Caco-2 (cell line): ENCODE data around the gene CXCR5. TPM values are rescaled to one million over a fixed set of nuclear protein-coding genes. Genes with fewer than 3 reads are reported as not detected.

Experiments
- BruUV-seq: library from RNA; stranded (reverse); fragments of 400-500 nt; replicated peaks from 2 replicates; lab custom pipeline; 2021; lab: Mats Ljungman, UMichigan
- CTCF ChIA-PET: fragments of 300-600 bp; sonication (Branson Sonifier 250); formaldehyde crosslinking; loops from one replicate; lab custom pipeline; 2022; ENCODE audit warnings: antibody characterized with exemption; lab: Charles Lee
- POLR2A ChIA-PET: fragments of 300-600 bp; sonication (Branson Sonifier 250); formaldehyde crosslinking; loops from one replicate; lab custom pipeline; 2022; ENCODE audit warnings: antibody characterized with exemption; lab: Charles Lee
- DNase-seq, 2 experiments: peaks; one replicate each; pipeline versions ENCODE4 v3.0.0 to v3.0.0-alpha.2; 2020 to 2022
- H3K27me3 ChIP-seq: replicated peaks from 2 replicates; pipeline ENCODE4 v1.6.0; 2011; ENCODE audit warnings: low read length; ENCODE audit not compliant: control insufficient read depth, insufficient read depth
- H3K36me3 ChIP-seq: 2 replicates; pipeline ENCODE4 v1.5.1; 2011; ENCODE audit warnings: low read length; ENCODE audit not compliant: control insufficient read depth, insufficient read depth
- H3K4me1 ChIP-seq: fragments of 250-450 bp; sonication (Bioruptor Pico); 2 replicates; pipeline ENCODE4 v1.5.1; 2020; ENCODE audit warnings: mild to moderate bottlenecking
- H3K4me3 ChIP-seq: 2 replicates; pipeline ENCODE4 v1.5.1; 2011; ENCODE audit warnings: low read depth, mild to moderate bottlenecking, control low read depth, low read length
- H3K9me3 ChIP-seq: fragments of 250-450 bp; sonication (Bioruptor Pico); 2 replicates; pipeline ENCODE4 v1.5.1; 2020; ENCODE audit warnings: mild to moderate bottlenecking, moderate library complexity
- H3K27ac Mint-ChIP-seq: one replicate; pipeline ENCODE4 v1.8.0; 2022; ENCODE audit warnings: mixed read lengths; ENCODE audit not compliant: unreplicated experiment
- H3K27me3 Mint-ChIP-seq: one replicate; pipeline ENCODE4 v1.8.0; 2022; ENCODE audit warnings: mixed read lengths; ENCODE audit not compliant: insufficient read depth, unreplicated experiment
- H3K36me3 Mint-ChIP-seq: one replicate; pipeline ENCODE4 v1.8.0; 2022; ENCODE audit warnings: mild to moderate bottlenecking, mixed read lengths; ENCODE audit not compliant: insufficient read depth, unreplicated experiment
- H3K4me1 Mint-ChIP-seq: one replicate; pipeline ENCODE4 v1.8.0; 2022; ENCODE audit warnings: low read depth, mixed read lengths; ENCODE audit not compliant: unreplicated experiment
- H3K4me3 Mint-ChIP-seq: one replicate; pipeline ENCODE4 v1.8.0; 2022; ENCODE audit warnings: mild to moderate bottlenecking, moderate library complexity, mixed read lengths; ENCODE audit not compliant: unreplicated experiment
- H3K9me3 Mint-ChIP-seq: one replicate; pipeline ENCODE4 v1.8.0; 2022; ENCODE audit warnings: mixed read lengths; ENCODE audit not compliant: unreplicated experiment
- intact Hi-C: fragments of 100-400 bp; cut with micrococcal nuclease; formaldehyde crosslinking; loops from one replicate; pipeline ENCODE4 v1.10.0; 2022; ENCODE audit not compliant: unreplicated experiment
- total RNA-seq: library from RNA; stranded (reverse); gene quantifications from 2 replicates; pipeline ENCODE4 v1.2.3, GENCODE V29; 2022
- TF ChIP-seq, protein P1 (sequence below), 2 experiments: fragments of 200-600 bp in 1 of 2; IDR thresholded peaks; 1 replicate in 1 of 2; 2 replicates in 1 of 2; pipeline versions ENCODE4 v1.5.1 to v1.8.0; 2011 to 2022; ENCODE audit warnings: antibody characterized with exemption in 1 of 2, control low read depth in 1 of 2, inconsistent platforms in 1 of 2, low read depth in 1 of 2, low read length in 1 of 2, mild to moderate bottlenecking in 1 of 2, moderate library complexity in 1 of 2; ENCODE audit not compliant: insufficient read depth in 1 of 2, severe bottlenecking in 1 of 2, unreplicated experiment in 1 of 2

The CXCR5 gene
- total RNA-seq, 1 experiment from 2014 or later = not detected

DNA sequence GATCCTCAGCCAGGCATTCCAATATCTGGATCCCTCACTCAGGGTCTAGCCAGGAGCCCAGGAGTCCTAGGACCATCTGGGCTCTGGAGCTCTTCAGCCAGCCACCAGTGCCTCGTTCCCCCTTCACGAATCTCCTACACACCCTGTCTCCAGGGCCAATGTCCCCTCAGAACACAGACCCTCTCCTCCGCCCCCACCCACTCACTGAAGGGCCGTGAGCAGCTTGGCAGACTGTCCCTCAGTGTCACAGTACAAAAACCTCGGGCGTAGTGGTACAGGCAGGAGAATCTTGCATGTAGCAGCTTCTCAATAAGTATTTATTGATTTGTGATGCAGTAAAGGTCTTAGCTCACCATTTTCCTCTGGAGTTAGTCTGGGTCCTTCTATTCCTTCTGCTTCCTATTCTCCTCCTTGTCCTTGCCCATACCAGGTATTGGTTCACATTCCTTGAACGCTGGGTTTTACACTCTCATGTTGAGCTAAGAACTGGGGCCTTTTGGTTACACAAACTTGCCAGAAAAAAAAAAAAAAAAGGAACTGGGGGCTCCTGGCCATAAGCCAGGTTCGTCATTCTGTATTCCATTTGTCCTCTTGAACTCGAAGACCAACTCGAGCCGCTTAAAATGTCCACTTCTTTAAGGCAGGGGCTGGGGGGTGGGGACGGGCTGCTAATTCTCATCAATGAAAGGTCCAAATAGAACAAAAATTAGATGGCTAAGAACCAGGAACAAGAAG lies 2.3 kb downstream of the CXCR5 start:
- no peaks in the 10 kb centered on the region for H3K27me3 ChIP-seq
- H3K4me3 ChIP-seq = no peak overlapping the region
- H3K4me1 Mint-ChIP-seq = no peaks in the 10 kb centered on the region
- TF ChIP-seq, protein P1, sequence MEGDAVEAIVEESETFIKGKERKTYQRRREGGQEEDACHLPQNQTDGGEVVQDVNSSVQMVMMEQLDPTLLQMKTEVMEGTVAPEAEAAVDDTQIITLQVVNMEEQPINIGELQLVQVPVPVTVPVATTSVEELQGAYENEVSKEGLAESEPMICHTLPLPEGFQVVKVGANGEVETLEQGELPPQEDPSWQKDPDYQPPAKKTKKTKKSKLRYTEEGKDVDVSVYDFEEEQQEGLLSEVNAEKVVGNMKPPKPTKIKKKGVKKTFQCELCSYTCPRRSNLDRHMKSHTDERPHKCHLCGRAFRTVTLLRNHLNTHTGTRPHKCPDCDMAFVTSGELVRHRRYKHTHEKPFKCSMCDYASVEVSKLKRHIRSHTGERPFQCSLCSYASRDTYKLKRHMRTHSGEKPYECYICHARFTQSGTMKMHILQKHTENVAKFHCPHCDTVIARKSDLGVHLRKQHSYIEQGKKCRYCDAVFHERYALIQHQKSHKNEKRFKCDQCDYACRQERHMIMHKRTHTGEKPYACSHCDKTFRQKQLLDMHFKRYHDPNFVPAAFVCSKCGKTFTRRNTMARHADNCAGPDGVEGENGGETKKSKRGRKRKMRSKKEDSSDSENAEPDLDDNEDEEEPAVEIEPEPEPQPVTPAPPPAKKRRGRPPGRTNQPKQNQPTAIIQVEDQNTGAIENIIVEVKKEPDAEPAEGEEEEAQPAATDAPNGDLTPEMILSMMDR (IDR thresholded peaks at IDR 0.05; ENCODE audit: insufficient read depth in 1 of 2, low read depth in 1 of 2, low read length in 1 of 2, severe bottlenecking in 1 of 2, unreplicated experiment in 1 of 2) = no peak
- H3K27ac Mint-ChIP-seq = no peak overlapping the region
- DNase-seq = no peak
- intact Hi-C loops = no loop called here
- BruUV-seq = no TSS peak
- H3K4me3 Mint-ChIP-seq = no peak overlapping the region
- H3K9me3 ChIP-seq = no peaks in the 10 kb centered on the region
- no peaks in the 10 kb centered on the region for H3K27me3 Mint-ChIP-seq
- CTCF ChIA-PET = no interaction called here
- H3K4me1 ChIP-seq = 0 out of 2 replicates have a peak, but pooled peaks cover 7% of the 10 kb centered on the region
- no peaks in the 10 kb centered on the region for H3K36me3 ChIP-seq
- H3K36me3 Mint-ChIP-seq = no peaks in the 10 kb centered on the region
- H3K9me3 Mint-ChIP-seq = no peaks in the 10 kb centered on the region
- POLR2A ChIA-PET = no interaction called here

DNA sequence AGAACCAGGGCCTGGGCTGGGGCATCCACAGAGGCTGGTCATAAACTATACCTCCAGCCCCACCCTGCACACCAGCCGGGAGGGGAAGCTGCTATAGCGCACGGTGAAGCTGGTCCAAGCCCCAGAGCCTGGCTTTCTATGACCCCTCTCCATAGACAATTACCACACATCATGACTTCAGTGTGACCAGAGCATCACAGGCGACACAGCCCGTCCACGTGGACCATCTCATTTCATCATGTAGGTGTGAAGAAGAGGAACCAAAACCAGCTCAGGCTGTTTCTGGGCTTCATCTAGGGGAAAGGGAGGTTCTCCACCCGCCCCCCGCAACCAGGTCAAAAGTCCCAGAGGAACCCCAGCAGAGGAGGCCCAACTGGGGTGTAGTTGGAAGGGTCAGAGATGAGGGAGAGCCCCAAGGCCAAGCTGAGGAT lies 3.0 kb downstream of the CXCR5 start:
- TF ChIP-seq, protein P1 (IDR thresholded peaks at IDR 0.05; ENCODE audit: insufficient read depth in 1 of 2, low read depth in 1 of 2, low read length in 1 of 2, severe bottlenecking in 1 of 2, unreplicated experiment in 1 of 2) = no peak
- Mint-ChIP-seq H3K4me1 (no peaks in the 10 kb centered on the region), H3K9me3 (no peaks in the 10 kb centered on the region), H3K27me3 (no peaks in the 10 kb centered on the region), H3K27ac (no peak overlapping the region), H3K36me3 (no peaks in the 10 kb centered on the region), H3K4me3 (no peak overlapping the region)
- CTCF ChIA-PET = no interaction called here
- Histone ChIP-seq H3K27me3 (no peaks in the 10 kb centered on the region), H3K9me3 (no peaks in the 10 kb centered on the region), H3K4me3 (no peak overlapping the region), H3K4me1 (0 out of 2 replicates have a peak, but pooled peaks cover 7% of the 10 kb centered on the region), H3K36me3 (no peaks in the 10 kb centered on the region)
- POLR2A ChIA-PET = no interaction called here
- no peak for DNase-seq
- intact Hi-C loops = no loop called here
- BruUV-seq = no TSS peak

DNA sequence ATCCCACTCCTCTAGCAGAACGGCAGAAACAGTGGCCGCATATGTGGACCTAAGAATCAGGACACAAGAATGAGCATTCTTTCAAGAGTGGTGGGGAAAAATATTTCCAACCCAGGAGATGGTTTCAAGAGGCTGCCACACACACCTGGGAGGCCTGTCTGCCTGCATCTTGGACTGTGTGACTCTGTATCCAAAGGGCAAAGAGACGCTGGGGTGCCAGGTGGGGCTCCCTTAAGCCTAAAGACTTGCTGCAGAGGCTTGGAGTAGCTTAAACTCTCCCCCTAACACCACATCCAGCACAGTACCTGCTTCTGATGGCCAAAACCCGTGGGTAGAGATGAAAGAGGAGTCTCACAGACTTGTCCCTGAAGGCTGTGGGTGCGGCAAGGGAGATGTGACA lies 3.5 kb downstream of the CXCR5 start:
- H3K27me3 ChIP-seq = no peaks in the 10 kb centered on the region
- H3K4me3 ChIP-seq = no peak overlapping the region
- Mint-ChIP-seq H3K4me3 (no peak overlapping the region), H3K27ac (no peak overlapping the region), H3K36me3 (no peaks in the 10 kb centered on the region), H3K9me3 (no peaks in the 10 kb centered on the region), H3K27me3 (no peaks in the 10 kb centered on the region), H3K4me1 (no peaks in the 10 kb centered on the region)
- TF ChIP-seq, protein P1 (IDR thresholded peaks at IDR 0.05; ENCODE audit: insufficient read depth in 1 of 2, low read depth in 1 of 2, low read length in 1 of 2, severe bottlenecking in 1 of 2, unreplicated experiment in 1 of 2) = no peak
- no TSS peak for BruUV-seq
- no peaks in the 10 kb centered on the region for H3K36me3 ChIP-seq
- 0 out of 2 replicates have a peak, but pooled peaks cover 7% of the 10 kb centered on the region for H3K4me1 ChIP-seq
- POLR2A ChIA-PET = no interaction called here
- no peak for DNase-seq
- intact Hi-C loops = no loop called here
- H3K9me3 ChIP-seq = no peaks in the 10 kb centered on the region
- CTCF ChIA-PET = no interaction called here
